Measurements from ENCODE around the gene CASZ1.

Gene CASZ1

DNA sequence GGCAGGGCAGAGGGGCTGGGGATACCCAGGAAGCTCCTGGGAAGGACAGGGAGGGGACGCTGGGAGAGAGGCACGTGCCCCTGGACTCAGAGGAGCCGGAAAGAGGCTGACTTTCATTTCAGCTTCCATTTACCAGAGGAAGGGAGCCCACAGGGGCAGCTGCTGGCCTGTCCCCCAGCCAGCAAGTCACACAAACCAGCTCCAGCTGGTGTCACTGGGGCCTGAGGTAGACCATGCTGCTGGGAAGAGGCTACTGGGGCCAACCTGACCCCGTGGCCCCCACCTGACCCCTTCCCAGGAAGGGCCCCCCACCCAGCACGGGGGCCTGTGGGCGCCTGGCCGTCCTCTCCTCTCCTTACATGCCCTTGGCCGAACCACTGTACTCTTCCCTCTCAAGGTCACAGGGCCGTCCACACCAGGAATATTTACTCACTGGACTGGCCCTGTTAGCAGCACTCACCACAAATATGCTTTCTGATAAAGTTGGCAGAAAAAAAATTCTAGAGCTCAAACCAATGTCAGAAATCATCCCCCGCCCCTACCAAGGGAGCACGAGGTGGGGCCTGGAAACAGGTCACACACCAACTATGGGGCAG, 110.5 kb downstream of the CASZ1 start:
- no peaks in the 10 kb centered on the region for H3K27me3 ChIP-seq (ENCODE audit: low read depth, low read length)
- no peaks in the 10 kb centered on the region for H3K36me3 ChIP-seq (ENCODE audit: control insufficient read depth in 1 of 2, insufficient read depth in 2 of 2, low read length in 2 of 2)
- peaks cover 22 to 85% of the 10 kb centered on the region in 2 donors for H3K4me1 ChIP-seq (ENCODE audit: control insufficient read depth in 1 of 2, insufficient read depth in 2 of 2, low read length in 2 of 2)
- no peak overlapping the region for H3K4me3 ChIP-seq (ENCODE audit: low read depth in 1 of 2, low read length in 2 of 2)
- no peaks in the 10 kb centered on the region for H3K9me3 ChIP-seq (ENCODE audit: control insufficient read depth in 1 of 2, low read length in 2 of 2)
- H3K27ac ChIP-seq (ENCODE audit: low read length) = peak overlapping the region; percentile 72

DNA sequence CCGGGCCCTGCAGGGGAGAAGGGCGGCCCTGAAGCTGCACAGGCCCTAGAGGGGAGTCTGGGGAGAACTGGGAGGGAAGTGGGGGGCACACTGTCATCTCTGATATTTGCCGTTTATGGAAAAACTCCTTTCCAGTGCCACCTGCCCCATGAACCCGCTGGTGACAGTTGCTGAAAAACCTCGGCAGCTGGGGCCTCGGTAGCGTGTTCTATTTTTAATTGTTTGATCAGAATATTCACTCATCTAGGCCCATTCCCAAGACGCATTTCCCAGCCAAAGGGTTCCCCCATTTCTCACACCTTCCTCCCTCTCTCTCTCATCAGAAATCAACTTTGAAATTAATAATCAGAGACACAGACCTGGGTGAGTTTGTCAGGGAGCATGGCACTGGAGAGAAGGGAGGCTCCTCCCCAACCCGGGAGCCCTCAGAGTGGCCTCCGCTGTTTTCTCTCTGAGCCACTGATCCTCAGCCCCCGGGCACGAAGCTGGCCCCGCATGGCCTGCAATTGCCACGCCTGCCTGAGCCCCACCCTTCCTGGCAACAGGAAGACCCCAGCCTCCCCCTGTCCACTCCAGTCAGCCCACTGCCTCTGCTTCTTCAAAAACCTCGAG, 111.1 kb downstream of the CASZ1 start:
- H3K36me3 ChIP-seq (ENCODE audit: control insufficient read depth in 1 of 2, insufficient read depth in 2 of 2, low read length in 2 of 2) = no peaks in the 10 kb centered on the region
- no peaks in the 10 kb centered on the region for H3K27me3 ChIP-seq (ENCODE audit: low read depth, low read length)
- H3K27ac ChIP-seq (ENCODE audit: low read length) = peak overlapping the region; percentile 72
- no peak overlapping the region for H3K4me3 ChIP-seq (ENCODE audit: low read depth in 1 of 2, low read length in 2 of 2)
- peaks cover 22 to 88% of the 10 kb centered on the region in 2 donors for H3K4me1 ChIP-seq (ENCODE audit: control insufficient read depth in 1 of 2, insufficient read depth in 2 of 2, low read length in 2 of 2)
- H3K9me3 ChIP-seq (ENCODE audit: control insufficient read depth in 1 of 2, low read length in 2 of 2) = no peaks in the 10 kb centered on the region

DNA sequence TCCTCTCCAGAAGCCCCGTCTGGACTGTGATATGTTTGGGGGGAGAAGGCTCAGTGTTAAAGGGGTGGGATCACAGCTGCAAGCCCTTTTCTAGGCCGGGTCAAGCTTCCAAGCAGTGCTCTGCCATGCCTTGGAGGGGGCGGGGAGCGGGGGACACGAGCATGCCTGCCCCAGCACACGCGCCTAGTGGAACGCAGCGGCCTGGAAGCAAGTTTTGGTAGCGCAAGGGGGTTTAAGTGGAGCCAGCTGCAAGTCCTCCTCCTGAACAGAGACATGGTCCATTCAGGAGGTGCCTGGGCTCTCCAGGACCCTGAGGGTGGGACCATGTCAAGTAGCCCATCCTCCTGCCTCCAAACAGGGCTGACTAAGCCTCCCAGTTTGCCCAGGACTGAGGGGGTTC, 112.2 kb downstream of the CASZ1 start:
- no peak overlapping the region for H3K4me3 ChIP-seq (ENCODE audit: low read depth in 1 of 2, low read length in 2 of 2)
- H3K9me3 ChIP-seq (ENCODE audit: control insufficient read depth in 1 of 2, low read length in 2 of 2) = no peaks in the 10 kb centered on the region
- H3K36me3 ChIP-seq (ENCODE audit: control insufficient read depth in 1 of 2, insufficient read depth in 2 of 2, low read length in 2 of 2) = no peaks in the 10 kb centered on the region
- H3K4me1 ChIP-seq (ENCODE audit: control insufficient read depth in 1 of 2, insufficient read depth in 2 of 2, low read length in 2 of 2) = peaks cover 19 to 86% of the 10 kb centered on the region in 2 donors
- H3K27me3 ChIP-seq (ENCODE audit: low read depth, low read length) = no peaks in the 10 kb centered on the region
- peak overlapping the region; percentile 31 for H3K27ac ChIP-seq (ENCODE audit: low read length)

DNA sequence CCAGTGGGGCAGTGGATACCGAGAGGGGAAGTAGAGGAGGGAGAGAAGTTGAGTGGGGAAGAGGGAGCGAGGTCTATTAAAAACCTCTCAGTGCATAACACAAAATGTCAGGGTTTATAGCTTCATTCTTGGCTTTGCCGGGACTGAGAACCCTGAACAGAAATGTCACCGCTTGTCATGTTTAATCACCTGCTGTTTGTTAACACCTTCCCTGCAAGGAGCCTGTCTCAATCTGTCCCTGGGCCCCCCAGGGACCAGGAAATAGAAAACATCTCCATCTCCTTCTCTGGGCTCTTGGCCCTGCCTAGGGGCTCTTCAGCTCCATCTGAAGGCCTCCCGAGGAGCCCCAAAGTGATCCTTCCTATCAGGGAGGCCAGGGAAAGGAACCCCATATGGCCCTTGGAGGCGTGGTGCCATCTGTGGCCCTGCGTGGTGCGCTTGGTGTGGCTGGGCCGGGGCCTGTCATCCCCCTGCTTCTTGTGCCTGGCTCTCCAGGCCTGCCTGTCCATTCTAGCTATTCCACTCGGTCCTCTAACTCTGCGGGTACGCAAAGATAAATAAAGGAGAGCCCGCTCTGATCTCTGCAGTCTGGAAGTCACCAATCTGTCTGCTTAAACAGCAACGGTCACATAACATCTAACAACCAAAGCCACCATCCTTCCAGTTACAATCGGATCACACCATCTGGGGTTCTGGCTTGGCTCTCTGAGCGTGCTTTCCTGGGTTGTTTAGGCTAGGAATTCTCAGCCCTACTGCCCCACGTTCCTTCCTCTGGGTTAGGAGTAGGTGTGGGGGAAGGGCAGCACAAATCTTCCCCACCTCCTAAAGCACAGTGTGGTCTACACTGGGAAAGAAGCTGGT, 113.8 kb downstream of the CASZ1 start:
- Histone ChIP-seq H3K27ac (ENCODE audit: low read length) (peak overlapping the region; percentile 54), H3K4me1 (ENCODE audit: control insufficient read depth in 1 of 2, insufficient read depth in 2 of 2, low read length in 2 of 2) (peaks cover 14 to 86% of the 10 kb centered on the region in 2 donors), H3K27me3 (ENCODE audit: low read depth, low read length) (no peaks in the 10 kb centered on the region), H3K4me3 (ENCODE audit: low read depth in 1 of 2, low read length in 2 of 2) (no peak overlapping the region), H3K36me3 (ENCODE audit: control insufficient read depth in 1 of 2, insufficient read depth in 2 of 2, low read length in 2 of 2) (no peaks in the 10 kb centered on the region), H3K9me3 (ENCODE audit: control insufficient read depth in 1 of 2, low read length in 2 of 2) (no peaks in the 10 kb centered on the region)

DNA sequence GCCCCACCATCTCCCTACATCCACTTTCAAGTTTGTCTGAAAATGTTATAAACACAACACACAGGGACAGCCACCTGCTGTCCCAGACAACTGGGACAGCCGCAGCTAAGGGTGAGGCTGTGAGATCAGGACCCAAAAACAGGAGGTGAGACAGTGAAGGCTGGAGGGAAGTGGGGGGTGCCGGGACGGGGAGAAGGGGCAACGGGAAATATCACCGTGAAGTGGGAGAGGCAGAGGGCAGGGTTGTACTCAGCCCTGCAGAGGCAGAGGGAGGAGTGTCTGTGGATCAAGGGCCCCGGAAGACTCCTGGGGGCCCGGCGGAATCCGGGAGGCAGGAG, 114.4 kb downstream of the CASZ1 start:
- no peaks in the 10 kb centered on the region for H3K36me3 ChIP-seq (ENCODE audit: control insufficient read depth in 1 of 2, insufficient read depth in 2 of 2, low read length in 2 of 2)
- H3K27me3 ChIP-seq (ENCODE audit: low read depth, low read length) = no peaks in the 10 kb centered on the region
- no peak overlapping the region for H3K4me3 ChIP-seq (ENCODE audit: low read depth in 1 of 2, low read length in 2 of 2)
- H3K4me1 ChIP-seq (ENCODE audit: control insufficient read depth in 1 of 2, insufficient read depth in 2 of 2, low read length in 2 of 2) = peaks cover 11 to 88% of the 10 kb centered on the region in 2 donors
- peak overlapping the region; percentile 54 for H3K27ac ChIP-seq (ENCODE audit: low read length)
- H3K9me3 ChIP-seq (ENCODE audit: control insufficient read depth in 1 of 2, low read length in 2 of 2) = no peaks in the 10 kb centered on the region

DNA sequence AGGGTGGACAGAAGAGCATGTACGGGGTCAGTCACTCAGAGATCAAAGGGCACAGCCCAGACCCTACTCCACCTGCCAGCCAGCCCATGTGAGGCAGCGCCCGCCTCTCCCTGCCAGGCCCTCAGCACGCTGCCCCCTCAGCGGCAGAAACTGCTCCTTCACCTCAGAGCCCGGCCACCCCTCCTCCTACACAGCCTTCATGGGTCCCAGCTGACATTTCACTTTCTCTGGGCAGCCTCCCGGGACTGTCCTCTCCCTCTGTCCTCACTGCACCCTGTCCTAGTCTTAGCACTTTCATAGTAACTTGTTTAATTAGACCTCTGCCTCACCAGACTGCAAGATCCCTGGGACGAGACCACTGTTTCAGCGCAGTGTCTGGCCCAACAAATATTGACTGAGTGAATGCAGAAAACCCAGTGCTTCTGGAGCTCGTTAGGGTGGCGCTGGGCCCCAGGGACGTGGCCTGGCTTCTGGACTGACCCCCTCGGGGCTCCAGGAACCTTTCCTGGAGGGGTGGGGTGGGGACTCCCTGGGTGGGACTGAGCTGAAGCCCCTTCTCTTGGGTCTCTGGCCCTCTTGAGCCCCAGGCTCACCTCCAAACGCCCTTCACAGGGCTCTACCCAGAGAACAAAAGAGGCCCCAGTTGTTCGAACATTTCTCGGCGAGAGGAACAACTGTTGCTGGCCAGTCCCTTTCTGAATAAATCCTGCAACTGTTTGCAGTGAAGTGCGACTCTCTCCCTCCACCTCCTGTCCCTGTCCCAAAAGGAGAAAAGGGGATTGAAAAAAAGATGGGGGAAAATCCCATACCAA, 114.9 kb downstream of the CASZ1 start:
- Histone ChIP-seq H3K27me3 (ENCODE audit: low read depth, low read length) (no peaks in the 10 kb centered on the region), H3K4me3 (ENCODE audit: low read depth in 1 of 2, low read length in 2 of 2) (no peak overlapping the region), H3K36me3 (ENCODE audit: control insufficient read depth in 1 of 2, insufficient read depth in 2 of 2, low read length in 2 of 2) (no peaks in the 10 kb centered on the region), H3K27ac (ENCODE audit: low read length) (peak overlapping the region; percentile 54), H3K9me3 (ENCODE audit: control insufficient read depth in 1 of 2, low read length in 2 of 2) (no peaks in the 10 kb centered on the region), H3K4me1 (ENCODE audit: control insufficient read depth in 1 of 2, insufficient read depth in 2 of 2, low read length in 2 of 2) (peaks cover 11 to 88% of the 10 kb centered on the region in 2 donors)

DNA sequence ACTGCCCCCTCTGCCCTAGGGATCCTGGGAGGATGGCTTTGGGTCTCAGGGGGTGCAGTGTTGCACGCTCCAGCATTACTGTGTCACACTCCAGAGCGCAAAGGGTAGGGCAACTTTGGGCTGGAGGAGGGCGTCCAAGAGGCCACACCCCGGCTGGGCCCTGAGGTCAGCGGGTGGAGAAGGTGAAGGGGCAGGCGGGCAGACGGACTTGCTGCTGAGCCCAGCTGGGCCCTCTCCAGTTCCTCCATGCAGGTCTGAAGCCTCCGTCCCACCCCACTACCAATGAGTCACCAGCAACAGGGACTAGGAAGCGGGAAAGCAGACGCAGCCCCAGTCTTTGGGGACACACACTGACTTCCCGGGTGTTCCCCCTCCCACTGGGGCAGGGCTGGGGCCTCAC, 116.0 kb downstream of the CASZ1 start:
- Histone ChIP-seq H3K27me3 (ENCODE audit: low read depth, low read length) (no peaks in the 10 kb centered on the region), H3K4me3 (ENCODE audit: low read depth in 1 of 2, low read length in 2 of 2) (no peak overlapping the region), H3K27ac (ENCODE audit: low read length) (peak overlapping the region; percentile 45), H3K4me1 (ENCODE audit: control insufficient read depth in 1 of 2, insufficient read depth in 2 of 2, low read length in 2 of 2) (peaks cover 6 to 88% of the 10 kb centered on the region in 2 donors), H3K36me3 (ENCODE audit: control insufficient read depth in 1 of 2, insufficient read depth in 2 of 2, low read length in 2 of 2) (no peaks in the 10 kb centered on the region), H3K9me3 (ENCODE audit: control insufficient read depth in 1 of 2, low read length in 2 of 2) (no peaks in the 10 kb centered on the region)

DNA sequence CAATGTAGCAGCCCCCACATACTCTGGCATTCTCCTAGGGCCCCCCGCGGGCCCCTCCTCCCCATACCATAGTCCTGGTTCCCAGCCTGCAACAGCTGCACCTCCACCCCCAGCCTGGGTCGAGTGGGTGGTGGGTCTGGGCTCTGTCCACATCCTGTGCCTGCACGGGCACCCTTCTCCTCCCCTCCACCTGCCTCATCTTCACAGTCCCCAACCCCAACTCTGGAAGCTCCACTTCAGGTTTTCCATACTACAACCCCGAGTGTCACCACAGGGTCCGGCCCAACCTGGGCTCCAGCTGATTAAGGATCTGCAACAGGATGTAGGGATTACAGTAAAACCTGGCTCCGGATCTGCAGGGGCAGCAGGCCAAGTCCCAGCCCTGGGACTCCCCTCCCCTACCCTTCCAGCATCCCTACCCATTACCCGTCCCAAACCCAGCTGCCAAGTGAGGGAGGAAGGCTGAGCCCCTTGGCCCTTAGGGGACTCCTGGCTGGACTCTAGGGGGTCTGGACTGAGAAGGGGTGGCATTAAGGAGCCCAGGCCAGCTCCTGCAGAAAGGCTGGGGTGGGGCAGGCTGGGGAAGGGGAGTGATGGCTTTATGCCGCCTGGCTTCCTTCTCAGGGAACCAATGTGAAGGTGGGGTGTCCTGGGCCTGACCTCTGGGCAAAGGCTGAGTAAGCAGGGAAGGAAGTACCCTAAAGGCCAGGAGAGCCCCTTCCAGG, 116.8 kb downstream of the CASZ1 start:
- Histone ChIP-seq H3K36me3 (ENCODE audit: control insufficient read depth in 1 of 2, insufficient read depth in 2 of 2, low read length in 2 of 2) (no peaks in the 10 kb centered on the region), H3K4me3 (ENCODE audit: low read depth in 1 of 2, low read length in 2 of 2) (peak overlapping the region in 1 of 2 donors; percentile 21), H3K9me3 (ENCODE audit: control insufficient read depth in 1 of 2, low read length in 2 of 2) (no peaks in the 10 kb centered on the region), H3K27me3 (ENCODE audit: low read depth, low read length) (no peaks in the 10 kb centered on the region), H3K27ac (ENCODE audit: low read length) (no peak overlapping the region), H3K4me1 (ENCODE audit: control insufficient read depth in 1 of 2, insufficient read depth in 2 of 2, low read length in 2 of 2) (peaks cover 5 to 90% of the 10 kb centered on the region in 2 donors)

DNA sequence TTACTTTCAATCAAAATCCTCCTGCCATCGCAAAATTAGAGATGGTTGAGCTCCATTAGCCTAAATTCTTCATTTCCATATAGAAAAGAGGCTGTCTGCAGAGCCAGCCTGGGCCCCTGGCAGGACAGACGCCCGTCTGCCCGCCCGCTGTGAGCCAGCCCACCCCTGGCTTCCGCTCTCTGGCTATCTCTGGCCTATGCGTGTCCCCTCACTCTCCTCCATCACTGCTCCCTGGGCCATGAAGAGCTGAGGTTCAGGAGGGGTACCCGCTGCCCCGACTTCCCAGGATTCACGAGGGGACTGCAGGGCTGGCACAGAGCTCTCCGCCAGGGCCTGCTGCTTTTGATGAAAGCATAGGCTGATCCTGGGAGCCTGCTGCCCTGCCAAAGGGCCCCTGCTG, 117.6 kb downstream of the CASZ1 start:
- H3K27ac ChIP-seq (ENCODE audit: low read length) = no peak overlapping the region
- H3K27me3 ChIP-seq (ENCODE audit: low read depth, low read length) = no peaks in the 10 kb centered on the region
- H3K9me3 ChIP-seq (ENCODE audit: control insufficient read depth in 1 of 2, low read length in 2 of 2) = no peaks in the 10 kb centered on the region
- peaks cover 3 to 91% of the 10 kb centered on the region in 2 donors for H3K4me1 ChIP-seq (ENCODE audit: control insufficient read depth in 1 of 2, insufficient read depth in 2 of 2, low read length in 2 of 2)
- H3K36me3 ChIP-seq (ENCODE audit: control insufficient read depth in 1 of 2, insufficient read depth in 2 of 2, low read length in 2 of 2) = no peaks in the 10 kb centered on the region
- H3K4me3 ChIP-seq (ENCODE audit: low read depth in 1 of 2, low read length in 2 of 2) = peak overlapping the region in 1 of 2 donors; percentile 21

DNA sequence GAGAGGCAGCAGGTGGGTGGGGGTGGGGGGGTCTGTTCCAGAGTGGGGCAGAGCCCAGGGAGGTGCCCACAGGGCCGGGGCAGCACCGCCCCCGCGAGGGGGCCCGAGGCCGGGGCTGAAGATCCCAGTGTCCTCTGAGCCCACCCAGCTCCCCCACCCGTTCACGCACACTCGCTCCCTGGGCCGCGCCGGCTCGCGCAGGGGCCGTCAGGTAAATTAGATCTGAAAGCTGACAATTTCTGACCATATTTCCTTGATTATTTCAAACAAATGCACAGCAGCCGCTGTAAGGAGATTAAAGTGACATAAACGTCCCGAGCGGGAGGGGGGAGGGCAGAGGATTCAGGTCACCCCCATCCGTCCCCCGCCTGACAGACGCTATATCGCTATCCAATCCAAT, 118.0 kb downstream of the CASZ1 start:
- Histone ChIP-seq H3K9me3 (ENCODE audit: control insufficient read depth in 1 of 2, low read length in 2 of 2) (no peaks in the 10 kb centered on the region), H3K36me3 (ENCODE audit: control insufficient read depth in 1 of 2, insufficient read depth in 2 of 2, low read length in 2 of 2) (no peaks in the 10 kb centered on the region), H3K27me3 (ENCODE audit: low read depth, low read length) (no peaks in the 10 kb centered on the region), H3K27ac (ENCODE audit: low read length) (no peak overlapping the region), H3K4me3 (ENCODE audit: low read depth in 1 of 2, low read length in 2 of 2) (no peak overlapping the region), H3K4me1 (ENCODE audit: control insufficient read depth in 1 of 2, insufficient read depth in 2 of 2, low read length in 2 of 2) (peaks cover 3 to 91% of the 10 kb centered on the region in 2 donors)

Data from muscle layer of duodenum (tissue), 2 donors.